ENCODE measurements around the gene PRCD. TPM values are rescaled to one million over a fixed set of nuclear protein-coding genes. Genes with fewer than 3 reads are reported as not detected.

Gene PRCD
- total RNA-seq, 1 donor from 2014 or later, result 21.4 TPM

- peaks cover 52% of the 10 kb centered on the region for H3K4me1 ChIP-seq
- H3K9me3 ChIP-seq, result no peaks in the 10 kb centered on the region
- DNase-seq (ENCODE audit: extremely low spot score in 2 of 2), result no peak
- intact Hi-C loops (cut with DNase I), result loop anchor here (10.0 kb wide), 1 partner anchor 188 kb away; the partner anchor contains the start of gene QRICH2
- no peaks in the 10 kb centered on the region for H3K27me3 ChIP-seq
- peak overlapping the region; percentile 74 for H3K27ac ChIP-seq
- TF ChIP-seq POLR2A (IDR thresholded peaks at IDR 0.05), result no peak
- no peak for TF ChIP-seq CTCF (IDR thresholded peaks at IDR 0.05)
- peak in 1 of 2 donors; percentile 42 for TF ChIP-seq POLR2AphosphoS5 (IDR thresholded peaks at IDR 0.05; ENCODE audit: insufficient read depth in 1 of 2, low read depth in 1 of 2)
- H3K4me3 ChIP-seq, result peak overlapping the region; percentile 4 to 10
- no peaks in the 10 kb centered on the region for H3K36me3 ChIP-seq
Observed at GRCh38 chr17:76492989-76493501, 46.8 kb upstream of the PRCD start.

DNA sequence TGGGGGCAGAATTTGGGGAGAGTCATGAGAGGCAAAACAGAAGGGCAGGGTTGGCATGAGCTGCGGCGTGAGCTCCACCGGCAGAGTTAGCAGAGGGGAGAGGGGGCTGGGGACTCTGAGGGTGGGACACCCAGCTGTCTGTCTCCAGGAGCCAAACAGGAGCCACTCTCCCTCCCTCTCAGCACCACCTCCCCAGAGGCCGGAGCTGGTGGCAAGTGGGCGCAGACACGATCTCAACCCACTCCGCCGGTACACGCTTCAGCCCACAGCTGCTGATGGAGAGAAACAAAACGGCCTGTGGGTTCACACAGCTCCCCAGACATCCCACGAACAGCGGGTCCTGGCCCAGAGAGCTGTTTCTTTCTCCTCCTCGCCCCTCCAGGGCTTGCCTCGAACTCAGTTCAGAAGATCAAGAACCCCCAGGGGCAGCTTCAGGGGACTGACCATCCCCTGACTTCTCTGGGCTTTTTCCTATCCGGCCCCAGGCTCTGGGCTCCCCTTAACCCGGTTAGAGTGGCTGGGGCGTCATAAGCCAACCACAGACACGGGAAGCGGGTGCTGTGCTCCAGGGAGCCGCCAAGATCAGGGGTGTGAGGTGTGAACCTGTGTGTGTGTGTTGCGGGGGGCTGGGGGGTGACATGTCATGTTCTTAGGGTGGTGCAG lies 46.2 kb upstream of the PRCD start:
- peaks cover 58% of the 10 kb centered on the region for H3K4me1 ChIP-seq
- TF ChIP-seq CTCF (IDR thresholded peaks at IDR 0.05) (no peak), POLR2AphosphoS5 (IDR thresholded peaks at IDR 0.05; ENCODE audit: insufficient read depth in 1 of 2, low read depth in 1 of 2) (peak in 1 of 2 donors; percentile 21)
- no peak for DNase-seq (ENCODE audit: extremely low spot score in 2 of 2)
- H3K36me3 ChIP-seq, result no peaks in the 10 kb centered on the region
- peak overlapping the region in 1 of 2 donors; percentile 4 for H3K4me3 ChIP-seq
- intact Hi-C loops (cut with DNase I), result loop anchor here (10.0 kb wide), 1 partner anchor 189 kb away; the partner anchor contains the start of gene QRICH2
- H3K9me3 ChIP-seq, result no peaks in the 10 kb centered on the region
- H3K27ac ChIP-seq, result peak overlapping the region; percentile 74
- no peaks in the 10 kb centered on the region for H3K27me3 ChIP-seq

GRCh38 chr17:76495663-76496400 lies 44.0 kb upstream of the PRCD start:
- DNase-seq (ENCODE audit: extremely low spot score in 2 of 2), result no peak
- intact Hi-C loops (cut with DNase I), result loop anchor here (10.0 kb wide), 1 partner anchor 191 kb away; the partner anchor contains the start of gene QRICH2
- no peaks in the 10 kb centered on the region for H3K9me3 ChIP-seq
- no peak overlapping the region for H3K27ac ChIP-seq
- H3K4me3 ChIP-seq, result no peak overlapping the region
- H3K36me3 ChIP-seq, result no peaks in the 10 kb centered on the region
- TF ChIP-seq CTCF (IDR thresholded peaks at IDR 0.05), result no peak
- no peak for TF ChIP-seq POLR2AphosphoS5 (IDR thresholded peaks at IDR 0.05; ENCODE audit: insufficient read depth in 1 of 2, low read depth in 1 of 2)
- TF ChIP-seq POLR2A (IDR thresholded peaks at IDR 0.05), result no peak
- no peaks in the 10 kb centered on the region for H3K27me3 ChIP-seq
- H3K4me1 ChIP-seq, result peaks cover 74% of the 10 kb centered on the region

GRCh38 chr17:76496464-76496863 lies 43.4 kb upstream of the PRCD start:
- H3K27ac ChIP-seq, result no peak overlapping the region
- peaks cover 71% of the 10 kb centered on the region for H3K4me1 ChIP-seq
- intact Hi-C loops (cut with DNase I), result loop anchor here (10.0 kb wide), 1 partner anchor 192 kb away; the partner anchor contains the start of gene QRICH2
- TF ChIP-seq CTCF (IDR thresholded peaks at IDR 0.05) (no peak), POLR2A (IDR thresholded peaks at IDR 0.05) (no peak), POLR2AphosphoS5 (IDR thresholded peaks at IDR 0.05; ENCODE audit: insufficient read depth in 1 of 2, low read depth in 1 of 2) (no peak)
- no peak for DNase-seq (ENCODE audit: extremely low spot score in 2 of 2)
- no peaks in the 10 kb centered on the region for H3K27me3 ChIP-seq
- H3K4me3 ChIP-seq, result no peak overlapping the region
- H3K36me3 ChIP-seq, result no peaks in the 10 kb centered on the region
- H3K9me3 ChIP-seq, result no peaks in the 10 kb centered on the region

Measured in vagina (tissue), 2 donors.